ENCODE data around the gene GLRX3. TPM values are rescaled to one million over a fixed set of nuclear protein-coding genes. Genes with fewer than 3 reads are reported as not detected.
"Not testable (repeated sequence)": the region's sequence is repeated elsewhere in the genome, so short reads cannot be mapped to it uniquely, and the experiment has no call there.

The GLRX3 gene
- total and polyA plus RNA-seq, 2 experiments from 2014 or later = 141 to 201 TPM

DNA sequence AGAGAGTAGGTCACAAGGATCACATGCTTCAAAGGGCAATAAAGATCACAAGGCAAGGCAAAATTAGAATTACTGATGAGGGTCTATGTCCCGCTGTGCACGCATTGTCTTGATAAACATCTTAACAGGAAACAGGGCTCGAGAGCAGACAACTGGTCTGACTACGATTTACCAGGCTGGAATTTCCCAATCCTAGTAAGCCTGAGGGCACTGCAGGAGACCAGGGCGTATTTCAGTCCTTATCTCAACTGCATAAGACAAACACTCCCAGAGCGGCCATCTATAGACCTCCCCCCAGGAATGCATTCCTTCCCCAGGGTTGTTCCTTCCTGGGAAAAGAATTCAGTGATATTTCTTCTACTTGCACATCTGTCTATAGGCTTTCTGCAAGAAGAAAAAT is 18.7 kb upstream of the GLRX3 start:
- not testable (repeated sequence) for H3K4me1 ChIP-seq (ENCODE audit: insufficient read depth); H3K27me3 Mint-ChIP-seq (ENCODE audit: insufficient read depth, low read depth, poor library complexity); H3K27ac ChIP-seq (ENCODE audit: low read depth); H2AFZ ChIP-seq; ATAC-seq; H3K36me3 ChIP-seq (ENCODE audit: insufficient read depth); H3F3A ChIP-seq (replicated peaks; ENCODE audit: low read depth); H3K27me3 ChIP-seq (ENCODE audit: insufficient read depth); H3K4me3 ChIP-seq; H3K9me2 ChIP-seq (ENCODE audit: insufficient read depth); H3K79me2 ChIP-seq (replicated peaks; ENCODE audit: insufficient read depth); DNase-seq (ENCODE audit: low spot score); H3K4me3 Mint-ChIP-seq; H4K20me1 ChIP-seq (replicated peaks; ENCODE audit: insufficient read depth); H3K4me2 ChIP-seq; H3K27ac Mint-ChIP-seq; H3K4me1 Mint-ChIP-seq
- Mint-ChIP-seq H3K36me3 (ENCODE audit: low read depth) (peaks cover 28% of the 10 kb centered on the region; the same call in 2 of the 3 replicates), H3K9me3 (peaks cover 44% of the 10 kb centered on the region)

DNA sequence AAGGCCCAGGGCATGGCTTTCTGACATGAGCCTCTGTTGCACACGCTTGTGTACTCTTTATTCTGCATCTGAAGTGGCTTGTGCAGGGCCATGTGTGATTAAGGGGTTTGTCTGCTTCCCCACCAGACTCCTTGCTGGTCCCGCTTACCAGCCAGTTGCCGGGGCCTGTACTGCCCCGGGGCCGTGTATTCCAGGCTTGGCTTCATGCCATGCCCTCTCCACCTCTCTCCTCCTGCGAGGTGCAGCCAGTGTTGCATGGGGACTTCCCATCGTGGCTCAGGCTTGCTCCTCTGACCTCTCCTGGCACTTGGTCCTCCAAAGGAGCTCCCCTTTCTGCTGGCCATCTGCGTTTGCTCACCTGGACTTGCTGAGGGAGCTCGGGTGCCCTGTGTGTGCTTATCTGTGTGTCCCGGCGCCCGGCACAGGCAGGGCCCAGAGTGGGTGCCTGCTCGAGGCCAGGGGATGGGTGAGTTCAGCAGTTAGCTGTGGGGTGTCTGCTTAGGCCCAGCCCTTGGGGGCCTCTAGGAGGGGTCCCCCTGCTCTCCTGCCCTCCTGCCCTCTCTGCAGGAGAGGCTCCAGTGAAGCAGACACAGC is 14.6 kb upstream of the GLRX3 start:
- H3K27ac ChIP-seq (ENCODE audit: low read depth) = no peak overlapping the region
- no peak overlapping the region for H3K27ac Mint-ChIP-seq
- H3K79me2 ChIP-seq (replicated peaks; ENCODE audit: insufficient read depth) = no peaks in the 10 kb centered on the region
- no peaks in the 10 kb centered on the region for H3K4me1 Mint-ChIP-seq
- no peaks in the 10 kb centered on the region for H3K9me2 ChIP-seq (ENCODE audit: insufficient read depth)
- peaks cover 11% of the 10 kb centered on the region; the same call in 2 of the 3 replicates for H3K36me3 Mint-ChIP-seq (ENCODE audit: low read depth)
- H2AFZ ChIP-seq = no peak overlapping the region
- peaks cover 32% of the 10 kb centered on the region for H3K9me3 Mint-ChIP-seq
- ATAC-seq (no peak), DNase-seq (ENCODE audit: low spot score) (no peak)
- no peaks in the 10 kb centered on the region for H4K20me1 ChIP-seq (replicated peaks; ENCODE audit: insufficient read depth)
- no peak overlapping the region for H3K4me3 ChIP-seq
- no peaks in the 10 kb centered on the region for H3K4me1 ChIP-seq (ENCODE audit: insufficient read depth)
- H3K4me2 ChIP-seq = no peak overlapping the region
- no peaks in the 10 kb centered on the region for H3K27me3 ChIP-seq (ENCODE audit: insufficient read depth)
- no peaks in the 10 kb centered on the region for H3F3A ChIP-seq (replicated peaks; ENCODE audit: low read depth)
- no peaks in the 10 kb centered on the region for H3K27me3 Mint-ChIP-seq (ENCODE audit: insufficient read depth, low read depth, poor library complexity)
- no peak overlapping the region for H3K4me3 Mint-ChIP-seq
- 0 out of 2 replicates have a peak, but pooled peaks cover 3% of the 10 kb centered on the region for H3K36me3 ChIP-seq (ENCODE audit: insufficient read depth)
- TF ChIP-seq, protein P1, sequence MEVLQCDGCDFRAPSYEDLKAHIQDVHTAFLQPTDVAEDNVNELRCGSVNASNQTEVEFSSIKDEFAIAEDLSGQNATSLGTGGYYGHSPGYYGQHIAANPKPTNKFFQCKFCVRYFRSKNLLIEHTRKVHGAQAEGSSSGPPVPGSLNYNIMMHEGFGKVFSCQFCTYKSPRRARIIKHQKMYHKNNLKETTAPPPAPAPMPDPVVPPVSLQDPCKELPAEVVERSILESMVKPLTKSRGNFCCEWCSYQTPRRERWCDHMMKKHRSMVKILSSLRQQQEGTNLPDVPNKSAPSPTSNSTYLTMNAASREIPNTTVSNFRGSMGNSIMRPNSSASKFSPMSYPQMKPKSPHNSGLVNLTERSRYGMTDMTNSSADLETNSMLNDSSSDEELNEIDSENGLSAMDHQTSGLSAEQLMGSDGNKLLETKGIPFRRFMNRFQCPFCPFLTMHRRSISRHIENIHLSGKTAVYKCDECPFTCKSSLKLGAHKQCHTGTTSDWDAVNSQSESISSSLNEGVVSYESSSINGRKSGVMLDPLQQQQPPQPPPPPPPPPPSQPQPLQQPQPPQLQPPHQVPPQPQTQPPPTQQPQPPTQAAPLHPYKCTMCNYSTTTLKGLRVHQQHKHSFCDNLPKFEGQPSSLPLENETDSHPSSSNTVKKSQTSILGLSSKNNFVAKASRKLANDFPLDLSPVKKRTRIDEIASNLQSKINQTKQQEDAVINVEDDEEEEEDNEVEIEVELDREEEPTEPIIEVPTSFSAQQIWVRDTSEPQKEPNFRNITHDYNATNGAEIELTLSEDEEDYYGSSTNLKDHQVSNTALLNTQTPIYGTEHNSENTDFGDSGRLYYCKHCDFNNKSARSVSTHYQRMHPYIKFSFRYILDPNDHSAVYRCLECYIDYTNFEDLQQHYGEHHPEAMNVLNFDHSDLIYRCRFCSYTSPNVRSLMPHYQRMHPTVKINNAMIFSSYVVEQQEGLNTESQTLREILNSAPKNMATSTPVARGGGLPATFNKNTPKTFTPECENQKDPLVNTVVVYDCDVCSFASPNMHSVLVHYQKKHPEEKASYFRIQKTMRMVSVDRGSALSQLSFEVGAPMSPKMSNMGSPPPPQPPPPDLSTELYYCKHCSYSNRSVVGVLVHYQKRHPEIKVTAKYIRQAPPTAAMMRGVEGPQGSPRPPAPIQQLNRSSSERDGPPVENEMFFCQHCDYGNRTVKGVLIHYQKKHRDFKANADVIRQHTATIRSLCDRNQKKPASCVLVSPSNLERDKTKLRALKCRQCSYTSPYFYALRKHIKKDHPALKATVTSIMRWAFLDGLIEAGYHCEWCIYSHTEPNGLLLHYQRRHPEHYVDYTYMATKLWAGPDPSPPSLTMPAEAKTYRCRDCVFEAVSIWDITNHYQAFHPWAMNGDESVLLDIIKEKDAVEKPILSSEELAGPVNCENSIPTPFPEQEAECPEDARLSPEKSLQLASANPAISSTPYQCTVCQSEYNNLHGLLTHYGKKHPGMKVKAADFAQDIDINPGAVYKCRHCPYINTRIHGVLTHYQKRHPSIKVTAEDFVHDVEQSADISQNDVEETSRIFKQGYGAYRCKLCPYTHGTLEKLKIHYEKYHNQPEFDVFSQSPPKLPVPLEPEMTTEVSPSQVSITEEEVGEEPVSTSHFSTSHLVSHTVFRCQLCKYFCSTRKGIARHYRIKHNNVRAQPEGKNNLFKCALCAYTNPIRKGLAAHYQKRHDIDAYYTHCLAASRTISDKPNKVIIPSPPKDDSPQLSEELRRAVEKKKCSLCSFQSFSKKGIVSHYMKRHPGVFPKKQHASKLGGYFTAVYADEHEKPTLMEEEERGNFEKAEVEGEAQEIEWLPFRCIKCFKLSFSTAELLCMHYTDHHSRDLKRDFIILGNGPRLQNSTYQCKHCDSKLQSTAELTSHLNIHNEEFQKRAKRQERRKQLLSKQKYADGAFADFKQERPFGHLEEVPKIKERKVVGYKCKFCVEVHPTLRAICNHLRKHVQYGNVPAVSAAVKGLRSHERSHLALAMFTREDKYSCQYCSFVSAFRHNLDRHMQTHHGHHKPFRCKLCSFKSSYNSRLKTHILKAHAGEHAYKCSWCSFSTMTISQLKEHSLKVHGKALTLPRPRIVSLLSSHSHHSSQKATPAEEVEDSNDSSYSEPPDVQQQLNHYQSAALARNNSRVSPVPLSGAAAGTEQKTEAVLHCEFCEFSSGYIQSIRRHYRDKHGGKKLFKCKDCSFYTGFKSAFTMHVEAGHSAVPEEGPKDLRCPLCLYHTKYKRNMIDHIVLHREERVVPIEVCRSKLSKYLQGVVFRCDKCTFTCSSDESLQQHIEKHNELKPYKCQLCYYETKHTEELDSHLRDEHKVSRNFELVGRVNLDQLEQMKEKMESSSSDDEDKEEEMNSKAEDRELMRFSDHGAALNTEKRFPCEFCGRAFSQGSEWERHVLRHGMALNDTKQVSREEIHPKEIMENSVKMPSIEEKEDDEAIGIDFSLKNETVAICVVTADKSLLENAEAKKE (CRISPR knock-in tag; IDR thresholded peaks at IDR 0.05) = no peak
- TF ChIP-seq EZH2phosphoT487 (IDR thresholded peaks at IDR 0.05; ENCODE audit: unreplicated experiment) = no peak
- no peak for TF ChIP-seq JUNB (IDR thresholded peaks at IDR 0.05; ENCODE audit: unreplicated experiment)
- TF ChIP-seq EZH2 (IDR thresholded peaks at IDR 0.05; ENCODE audit: low read depth, unreplicated experiment) = no peak
- TF ChIP-seq ZNF114 (CRISPR knock-in tag; IDR thresholded peaks at IDR 0.05) = no peak
- TF ChIP-seq, protein P2, sequence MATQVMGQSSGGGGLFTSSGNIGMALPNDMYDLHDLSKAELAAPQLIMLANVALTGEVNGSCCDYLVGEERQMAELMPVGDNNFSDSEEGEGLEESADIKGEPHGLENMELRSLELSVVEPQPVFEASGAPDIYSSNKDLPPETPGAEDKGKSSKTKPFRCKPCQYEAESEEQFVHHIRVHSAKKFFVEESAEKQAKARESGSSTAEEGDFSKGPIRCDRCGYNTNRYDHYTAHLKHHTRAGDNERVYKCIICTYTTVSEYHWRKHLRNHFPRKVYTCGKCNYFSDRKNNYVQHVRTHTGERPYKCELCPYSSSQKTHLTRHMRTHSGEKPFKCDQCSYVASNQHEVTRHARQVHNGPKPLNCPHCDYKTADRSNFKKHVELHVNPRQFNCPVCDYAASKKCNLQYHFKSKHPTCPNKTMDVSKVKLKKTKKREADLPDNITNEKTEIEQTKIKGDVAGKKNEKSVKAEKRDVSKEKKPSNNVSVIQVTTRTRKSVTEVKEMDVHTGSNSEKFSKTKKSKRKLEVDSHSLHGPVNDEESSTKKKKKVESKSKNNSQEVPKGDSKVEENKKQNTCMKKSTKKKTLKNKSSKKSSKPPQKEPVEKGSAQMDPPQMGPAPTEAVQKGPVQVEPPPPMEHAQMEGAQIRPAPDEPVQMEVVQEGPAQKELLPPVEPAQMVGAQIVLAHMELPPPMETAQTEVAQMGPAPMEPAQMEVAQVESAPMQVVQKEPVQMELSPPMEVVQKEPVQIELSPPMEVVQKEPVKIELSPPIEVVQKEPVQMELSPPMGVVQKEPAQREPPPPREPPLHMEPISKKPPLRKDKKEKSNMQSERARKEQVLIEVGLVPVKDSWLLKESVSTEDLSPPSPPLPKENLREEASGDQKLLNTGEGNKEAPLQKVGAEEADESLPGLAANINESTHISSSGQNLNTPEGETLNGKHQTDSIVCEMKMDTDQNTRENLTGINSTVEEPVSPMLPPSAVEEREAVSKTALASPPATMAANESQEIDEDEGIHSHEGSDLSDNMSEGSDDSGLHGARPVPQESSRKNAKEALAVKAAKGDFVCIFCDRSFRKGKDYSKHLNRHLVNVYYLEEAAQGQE (IDR thresholded peaks at IDR 0.05; ENCODE audit: unreplicated experiment) = no peak
- no peak for TF ChIP-seq ZNF331 (CRISPR knock-in tag; IDR thresholded peaks at IDR 0.05; ENCODE audit: low read depth)
- no peak for TF ChIP-seq NANOG (IDR thresholded peaks at IDR 0.05; ENCODE audit: borderline replicate concordance)
- TF ChIP-seq, protein P3, sequence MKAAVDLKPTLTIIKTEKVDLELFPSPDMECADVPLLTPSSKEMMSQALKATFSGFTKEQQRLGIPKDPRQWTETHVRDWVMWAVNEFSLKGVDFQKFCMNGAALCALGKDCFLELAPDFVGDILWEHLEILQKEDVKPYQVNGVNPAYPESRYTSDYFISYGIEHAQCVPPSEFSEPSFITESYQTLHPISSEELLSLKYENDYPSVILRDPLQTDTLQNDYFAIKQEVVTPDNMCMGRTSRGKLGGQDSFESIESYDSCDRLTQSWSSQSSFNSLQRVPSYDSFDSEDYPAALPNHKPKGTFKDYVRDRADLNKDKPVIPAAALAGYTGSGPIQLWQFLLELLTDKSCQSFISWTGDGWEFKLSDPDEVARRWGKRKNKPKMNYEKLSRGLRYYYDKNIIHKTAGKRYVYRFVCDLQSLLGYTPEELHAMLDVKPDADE (IDR thresholded peaks at IDR 0.05) = no peak
